Calu3 (cell line): ENCODE data around the gene CKS2. TPM values are rescaled to one million over a fixed set of nuclear protein-coding genes. Genes with fewer than 3 reads are reported as not detected.

Source experiments
- BruUV-seq: library from RNA; stranded (reverse); fragments of 400-500 nt; replicated peaks from 2 replicates; lab custom pipeline; 2021; lab: Mats Ljungman, UMichigan
- CTCF ChIA-PET: fragments of 300-600 bp; sonication (Branson Sonifier 250); formaldehyde crosslinking; loops from one replicate; lab custom pipeline; 2022; ENCODE audit warnings: antibody characterized with exemption; lab: Charles Lee
- DNase-seq: peaks from one replicate; pipeline ENCODE4 v3.0.0; 2022
- H3K27ac Mint-ChIP-seq: one replicate; pipeline ENCODE4 v1.8.0; 2022; ENCODE audit warnings: mixed read lengths; ENCODE audit not compliant: unreplicated experiment
- H3K27me3 Mint-ChIP-seq: one replicate; pipeline ENCODE4 v1.8.0; 2022; ENCODE audit warnings: mixed read lengths; ENCODE audit not compliant: unreplicated experiment
- H3K36me3 Mint-ChIP-seq: one replicate; pipeline ENCODE4 v1.8.0; 2022; ENCODE audit warnings: mild to moderate bottlenecking, moderate library complexity, mixed read lengths; ENCODE audit not compliant: insufficient read depth, unreplicated experiment
- H3K4me1 Mint-ChIP-seq: one replicate; pipeline ENCODE4 v1.8.0; 2022; ENCODE audit warnings: mild to moderate bottlenecking, low read depth, mixed read lengths; ENCODE audit not compliant: unreplicated experiment
- H3K4me3 Mint-ChIP-seq: one replicate; pipeline ENCODE4 v1.8.0; 2022; ENCODE audit warnings: mild to moderate bottlenecking, low read depth, moderate library complexity, mixed read lengths; ENCODE audit not compliant: unreplicated experiment
- H3K9me3 Mint-ChIP-seq: one replicate; pipeline ENCODE4 v1.8.0; 2022; ENCODE audit warnings: low read depth, mixed read lengths; ENCODE audit not compliant: unreplicated experiment
- intact Hi-C: fragments of 100-400 bp; cut with micrococcal nuclease; formaldehyde crosslinking; loops from one replicate; pipeline ENCODE4 v1.10.0; 2022; ENCODE audit not compliant: unreplicated experiment
- total RNA-seq: library from RNA; stranded (reverse); gene quantifications from 2 replicates; pipeline ENCODE4 v1.2.3, GENCODE V29; 2022
- TF ChIP-seq, protein P1 (sequence below): fragments of 200-600 bp; IDR thresholded peaks from one replicate; pipeline ENCODE4 v1.8.0; 2022; ENCODE audit warnings: antibody characterized with exemption; ENCODE audit not compliant: unreplicated experiment

The CKS2 gene
- total RNA-seq, 1 experiment from 2014 or later: 116 TPM

- Mint-ChIP-seq H3K27ac (peak within 1 kb of the TSS; percentile 85), H3K27me3 (no peaks in the 10 kb centered on the region), H3K4me3 (peak within 1 kb of the TSS; percentile 71), H3K36me3 (peaks cover 52% of the 10 kb centered on the region), H3K4me1 (peaks cover 21% of the 10 kb centered on the region), H3K9me3 (no peaks in the 10 kb centered on the region)
- TF ChIP-seq, protein P1, sequence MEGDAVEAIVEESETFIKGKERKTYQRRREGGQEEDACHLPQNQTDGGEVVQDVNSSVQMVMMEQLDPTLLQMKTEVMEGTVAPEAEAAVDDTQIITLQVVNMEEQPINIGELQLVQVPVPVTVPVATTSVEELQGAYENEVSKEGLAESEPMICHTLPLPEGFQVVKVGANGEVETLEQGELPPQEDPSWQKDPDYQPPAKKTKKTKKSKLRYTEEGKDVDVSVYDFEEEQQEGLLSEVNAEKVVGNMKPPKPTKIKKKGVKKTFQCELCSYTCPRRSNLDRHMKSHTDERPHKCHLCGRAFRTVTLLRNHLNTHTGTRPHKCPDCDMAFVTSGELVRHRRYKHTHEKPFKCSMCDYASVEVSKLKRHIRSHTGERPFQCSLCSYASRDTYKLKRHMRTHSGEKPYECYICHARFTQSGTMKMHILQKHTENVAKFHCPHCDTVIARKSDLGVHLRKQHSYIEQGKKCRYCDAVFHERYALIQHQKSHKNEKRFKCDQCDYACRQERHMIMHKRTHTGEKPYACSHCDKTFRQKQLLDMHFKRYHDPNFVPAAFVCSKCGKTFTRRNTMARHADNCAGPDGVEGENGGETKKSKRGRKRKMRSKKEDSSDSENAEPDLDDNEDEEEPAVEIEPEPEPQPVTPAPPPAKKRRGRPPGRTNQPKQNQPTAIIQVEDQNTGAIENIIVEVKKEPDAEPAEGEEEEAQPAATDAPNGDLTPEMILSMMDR: peak; percentile 38
- BruUV-seq: no TSS peak
- intact Hi-C loops: no loop called here
- peak; percentile 93 for DNase-seq
- CTCF ChIA-PET: interaction anchor here (0.6 kb wide), 1 partner anchor 231 kb away, joined by 8 read pairs; no protein-coding TSS in a partner anchor
Observed at GRCh38 chr9:89318123-89319014, 7.4 kb downstream of the CKS2 start, which contains the start of gene SECISBP2. Gene SECISBP2, plus strand, starts transcription at chr9:89318500. Its CDS starts 77 bp downstream, at chr9:89318577.

GRCh38 chr9:89319015-89319905, 8.3 kb downstream of the CKS2 start:
- BruUV-seq: TSS peak; percentile 4
- TF ChIP-seq, protein P1: peak; percentile 1
- no peak for DNase-seq
- H3K27me3 Mint-ChIP-seq: no peaks in the 10 kb centered on the region
- H3K4me1 Mint-ChIP-seq: peaks cover 25% of the 10 kb centered on the region
- CTCF ChIA-PET: no interaction called here
- H3K9me3 Mint-ChIP-seq: no peaks in the 10 kb centered on the region
- H3K27ac Mint-ChIP-seq: peak overlapping the region; percentile 85
- H3K4me3 Mint-ChIP-seq: peak overlapping the region; percentile 71
- H3K36me3 Mint-ChIP-seq: peaks cover 44% of the 10 kb centered on the region
- intact Hi-C loops: no loop called here

- Mint-ChIP-seq H3K4me1 (peaks cover 16% of the 10 kb centered on the region), H3K27ac (peak overlapping the region; percentile 16), H3K4me3 (no peak overlapping the region), H3K27me3 (no peaks in the 10 kb centered on the region), H3K36me3 (peaks cover 16% of the 10 kb centered on the region), H3K9me3 (no peaks in the 10 kb centered on the region)
- CTCF ChIA-PET: interaction anchor here (0.6 kb wide), 1 partner anchor 228 kb away, joined by 7 read pairs; no protein-coding TSS in a partner anchor
- TF ChIP-seq, protein P1: no peak
- no peak for DNase-seq
- BruUV-seq: no TSS peak
- intact Hi-C loops: no loop called here
Observed at GRCh38 chr9:89323390-89323789, 12.4 kb downstream of the CKS2 start.

DNA sequence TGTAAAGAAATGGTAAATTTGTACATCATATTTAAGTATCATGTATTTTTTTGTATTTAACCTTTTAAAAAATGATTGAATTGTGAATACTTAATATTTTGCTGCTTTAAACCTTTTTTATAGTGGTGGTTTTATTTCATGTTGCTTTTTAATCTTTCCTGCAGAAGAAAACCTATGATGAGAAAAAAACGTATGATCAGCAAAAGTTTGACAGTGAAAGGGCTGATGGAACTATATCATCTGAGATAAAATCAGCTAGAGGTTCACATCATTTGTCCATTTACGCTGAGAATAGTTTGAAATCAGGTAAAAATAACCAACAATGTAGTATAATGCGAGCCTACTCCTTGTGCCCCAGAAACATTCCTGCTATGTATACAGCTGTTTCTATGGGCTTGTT, 14.7 kb downstream of the CKS2 start:
- H3K27ac Mint-ChIP-seq: no peak overlapping the region
- DNase-seq: no peak
- no TSS peak for BruUV-seq
- no peaks in the 10 kb centered on the region for H3K27me3 Mint-ChIP-seq
- no peak overlapping the region for H3K4me3 Mint-ChIP-seq
- TF ChIP-seq, protein P1: no peak
- no peaks in the 10 kb centered on the region for H3K36me3 Mint-ChIP-seq
- H3K9me3 Mint-ChIP-seq: no peaks in the 10 kb centered on the region
- intact Hi-C loops: no loop called here
- CTCF ChIA-PET: no interaction called here
- peaks cover 16% of the 10 kb centered on the region for H3K4me1 Mint-ChIP-seq
